NCI-H2081 treated with DMSO at 0.1 percent for 48 hours (cell line): Measurements from ENCODE around the gene COG3.

Experiments used
- DNase-seq: peaks from one replicate; lab custom pipeline; 2025; lab: John Stamatoyannopoulos, UW

COG3 gene

GRCh38 chr13:45447050-45447661 is 17.6 kb upstream of the COG3 start:
- no peak for DNase-seq

GRCh38 chr13:45448965-45449559 is 15.7 kb upstream of the COG3 start:
- DNase-seq: no peak

- no peak for DNase-seq
Observed at GRCh38 chr13:45451282-45451681, 13.5 kb upstream of the COG3 start.

GRCh38 chr13:45454204-45454603 is 10.5 kb upstream of the COG3 start:
- DNase-seq: no peak

- no peak for DNase-seq
Observed at GRCh38 chr13:45456196-45456972, 8.4 kb upstream of the COG3 start.

- DNase-seq: no peak
Observed at GRCh38 chr13:45464141-45464686, 525 bp upstream of the COG3 start.

GRCh38 chr13:45466359-45466758 is 1.6 kb downstream of the COG3 start:
- no peak for DNase-seq

GRCh38 chr13:45468635-45469034 is 3.9 kb downstream of the COG3 start:
- no peak for DNase-seq

GRCh38 chr13:45472171-45472705 is 7.5 kb downstream of the COG3 start:
- DNase-seq: no peak

GRCh38 chr13:45473627-45474026 is 8.9 kb downstream of the COG3 start:
- no peak for DNase-seq

GRCh38 chr13:45474584-45475454 is 10.1 kb downstream of the COG3 start:
- DNase-seq: no peak

GRCh38 chr13:45479661-45480060 is 14.9 kb downstream of the COG3 start:
- DNase-seq: no peak

- no peak for DNase-seq
Observed at GRCh38 chr13:45481688-45482087, 16.9 kb downstream of the COG3 start.

GRCh38 chr13:45482571-45483173 is 17.9 kb downstream of the COG3 start:
- no peak for DNase-seq

GRCh38 chr13:45487604-45488003 is 22.9 kb downstream of the COG3 start:
- no peak for DNase-seq

GRCh38 chr13:45490068-45490467 is 25.3 kb downstream of the COG3 start:
- no peak for DNase-seq

GRCh38 chr13:45492538-45492937 is 27.8 kb downstream of the COG3 start:
- DNase-seq: no peak

GRCh38 chr13:45496942-45497341 is 32.2 kb downstream of the COG3 start:
- DNase-seq: no peak

- no peak for DNase-seq
Observed at GRCh38 chr13:45500492-45501174, 35.9 kb downstream of the COG3 start.

GRCh38 chr13:45501175-45501526 is 36.4 kb downstream of the COG3 start:
- DNase-seq: no peak

- no peak for DNase-seq
Observed at GRCh38 chr13:45503658-45504057, 38.9 kb downstream of the COG3 start.
